ES-I3 (cell line): Measurements from ENCODE around the gene SMARCD3.

Experiments used
- H3K36me3 ChIP-seq: 2 replicates; pipeline ENCODE4 v1.6.1; 2013; ENCODE audit warnings: mild to moderate bottlenecking, low read length, control low read depth, moderate library complexity; ENCODE audit not compliant: insufficient read depth
- H3K4me1 ChIP-seq: 2 replicates; pipeline ENCODE4 v1.6.1; 2013; ENCODE audit warnings: mild to moderate bottlenecking, control low read depth, low read length; ENCODE audit not compliant: insufficient read depth
- H3K9ac ChIP-seq: 2 replicates; pipeline ENCODE4 v1.6.1; 2013; ENCODE audit warnings: low read depth, mild to moderate bottlenecking, low read length, moderate library complexity
- H3K9me3 ChIP-seq: 2 replicates; pipeline ENCODE4 v1.6.1; 2013; ENCODE audit warnings: mild to moderate bottlenecking, low read length, moderate library complexity; ENCODE audit not compliant: control insufficient read depth, insufficient read depth

SMARCD3 gene

GRCh38 chr7:151208253-151208862 is 40.1 kb downstream of the SMARCD3 start:
- no peak overlapping the region for H3K9ac ChIP-seq
- H3K36me3 ChIP-seq, result no peaks in the 10 kb centered on the region
- 0 out of 2 replicates have a peak, but pooled peaks cover 7% of the 10 kb centered on the region for H3K4me1 ChIP-seq
- H3K9me3 ChIP-seq, result no peaks in the 10 kb centered on the region

GRCh38 chr7:151207804-151208203 is 40.7 kb downstream of the SMARCD3 start:
- Histone ChIP-seq H3K4me1 (0 out of 2 replicates have a peak, but pooled peaks cover 7% of the 10 kb centered on the region), H3K9me3 (no peaks in the 10 kb centered on the region), H3K9ac (no peak overlapping the region), H3K36me3 (no peaks in the 10 kb centered on the region)

GRCh38 chr7:151207315-151207714 is 41.2 kb downstream of the SMARCD3 start:
- Histone ChIP-seq H3K9ac (no peak overlapping the region), H3K4me1 (0 out of 2 replicates have a peak, but pooled peaks cover 7% of the 10 kb centered on the region), H3K9me3 (no peaks in the 10 kb centered on the region), H3K36me3 (no peaks in the 10 kb centered on the region)

- H3K36me3 ChIP-seq, result no peaks in the 10 kb centered on the region
Measured at GRCh38 chr7:151206914-151207313, 41.6 kb downstream of the SMARCD3 start.

GRCh38 chr7:151205730-151206129 is 42.8 kb downstream of the SMARCD3 start:
- no peak overlapping the region for H3K9ac ChIP-seq
- H3K36me3 ChIP-seq, result no peaks in the 10 kb centered on the region
- no peaks in the 10 kb centered on the region for H3K9me3 ChIP-seq
- H3K4me1 ChIP-seq, result 0 out of 2 replicates have a peak, but pooled peaks cover 3% of the 10 kb centered on the region

More at GRCh38 chr7:151206914-151207313, 41.6 kb downstream of the SMARCD3 start:
- H3K9me3 ChIP-seq, result no peaks in the 10 kb centered on the region
- H3K9ac ChIP-seq, result no peak overlapping the region
- 0 out of 2 replicates have a peak, but pooled peaks cover 7% of the 10 kb centered on the region for H3K4me1 ChIP-seq

GRCh38 chr7:151204383-151205032 is 44.0 kb downstream of the SMARCD3 start:
- H3K9ac ChIP-seq, result no peak overlapping the region
- no peaks in the 10 kb centered on the region for H3K9me3 ChIP-seq
- no peaks in the 10 kb centered on the region; the same call in 1 of the 2 replicates for H3K4me1 ChIP-seq
- no peaks in the 10 kb centered on the region for H3K36me3 ChIP-seq

- Histone ChIP-seq H3K9me3 (no peaks in the 10 kb centered on the region), H3K9ac (no peak overlapping the region), H3K36me3 (no peaks in the 10 kb centered on the region), H3K4me1 (no peaks in the 10 kb centered on the region; the same call in 1 of the 2 replicates)
Measured at GRCh38 chr7:151202836-151203235, 45.7 kb downstream of the SMARCD3 start.

- Histone ChIP-seq H3K9me3 (no peaks in the 10 kb centered on the region), H3K36me3 (no peaks in the 10 kb centered on the region), H3K9ac (no peak overlapping the region), H3K4me1 (no peaks in the 10 kb centered on the region; the same call in 1 of the 2 replicates)
Measured at GRCh38 chr7:151201751-151202150, 46.7 kb downstream of the SMARCD3 start.

GRCh38 chr7:151201344-151201743 is 47.1 kb downstream of the SMARCD3 start:
- H3K9me3 ChIP-seq, result no peaks in the 10 kb centered on the region
- H3K4me1 ChIP-seq, result no peaks in the 10 kb centered on the region; the same call in 1 of the 2 replicates
- H3K9ac ChIP-seq, result no peak overlapping the region
- no peaks in the 10 kb centered on the region for H3K36me3 ChIP-seq

GRCh38 chr7:151198945-151199848 is 49.3 kb downstream of the SMARCD3 start:
- no peak overlapping the region for H3K9ac ChIP-seq
- no peaks in the 10 kb centered on the region; the same call in 1 of the 2 replicates for H3K4me1 ChIP-seq
- no peaks in the 10 kb centered on the region for H3K9me3 ChIP-seq
- H3K36me3 ChIP-seq, result no peaks in the 10 kb centered on the region

GRCh38 chr7:151197932-151198331 is 50.6 kb downstream of the SMARCD3 start:
- H3K4me1 ChIP-seq, result no peaks in the 10 kb centered on the region; the same call in 1 of the 2 replicates
- no peaks in the 10 kb centered on the region for H3K9me3 ChIP-seq
- no peaks in the 10 kb centered on the region for H3K36me3 ChIP-seq
- H3K9ac ChIP-seq, result no peak overlapping the region

- Histone ChIP-seq H3K9me3 (no peaks in the 10 kb centered on the region), H3K9ac (no peak overlapping the region), H3K36me3 (no peaks in the 10 kb centered on the region), H3K4me1 (no peaks in the 10 kb centered on the region; the same call in 1 of the 2 replicates)
Measured at GRCh38 chr7:151195616-151196450, 52.7 kb downstream of the SMARCD3 start.

GRCh38 chr7:151194188-151194587 is 54.3 kb downstream of the SMARCD3 start:
- no peak overlapping the region for H3K9ac ChIP-seq

More at GRCh38 chr7:151194188-151194587, 54.3 kb downstream of the SMARCD3 start:
- Histone ChIP-seq H3K36me3 (no peaks in the 10 kb centered on the region), H3K9me3 (no peaks in the 10 kb centered on the region), H3K4me1 (no peaks in the 10 kb centered on the region)
